Measurements from ENCODE around the gene FTCD. TPM values are rescaled to one million over a fixed set of nuclear protein-coding genes. Genes with fewer than 3 reads are reported as not detected.

FTCD gene
- total and polyA plus RNA-seq, 4 experiments from 2014 or later, result 1.3 to 1.7 TPM; not detected in 2

GRCh38 chr21:46153247-46154154, 1.9 kb downstream of the FTCD start:
- Histone ChIP-seq H3K27ac (ENCODE audit: low read depth, low read length) (no peak overlapping the region), H3K4me1 (ENCODE audit: insufficient read depth, low read length) (peaks cover 5% of the 10 kb centered on the region), H3K4me3 (ENCODE audit: low read length in 2 of 2) (no peak overlapping the region), H3K9me3 (ENCODE audit: control insufficient read depth in 1 of 2, low read length in 2 of 2) (no peaks in the 10 kb centered on the region), H3K27me3 (ENCODE audit: insufficient read depth, low read length) (no peaks in the 10 kb centered on the region), H3K36me3 (ENCODE audit: insufficient read depth, low read length) (no peaks in the 10 kb centered on the region)
- CTCF ChIA-PET (ENCODE audit: partially characterized antibody), result interaction anchor here (1.2 to 3.3 kb wide), 4 partner anchors 10 to 131 kb away, joined by 3 to 19 read pairs (median 4); partner anchors contain the start of gene MCM3AP
- intact Hi-C loops (cut with micrococcal nuclease), result no loop called here
- Mint-ChIP-seq H3K4me3 (no peak overlapping the region), H3K9me3 (peaks cover 0 to 2% (median 0%) of the 10 kb centered on the region in 8 donors), H3K27ac (no peak overlapping the region), H3K27me3 (no peaks in the 10 kb centered on the region), H3K4me1 (peaks cover 0 to 4% (median 0%) of the 10 kb centered on the region in 4 donors), H3K36me3 (no peaks in the 10 kb centered on the region)
- POLR2A ChIA-PET (ENCODE audit: partially characterized antibody), result interaction anchor here (1.0 kb wide), 1 partner anchor 10 kb away, joined by 5 read pairs; no protein-coding TSS in a partner anchor
- peak; percentile 12 to 50 (median 26) for DNase-seq

GRCh38 chr21:46152927-46153246, 2.5 kb downstream of the FTCD start:
- Mint-ChIP-seq H3K4me1 (peaks cover 0 to 4% (median 0%) of the 10 kb centered on the region in 4 donors), H3K36me3 (no peaks in the 10 kb centered on the region), H3K4me3 (no peak overlapping the region), H3K9me3 (peaks cover 0 to 2% (median 0%) of the 10 kb centered on the region in 8 donors), H3K27ac (no peak overlapping the region), H3K27me3 (no peaks in the 10 kb centered on the region)
- Histone ChIP-seq H3K4me3 (ENCODE audit: low read length in 2 of 2) (no peak overlapping the region), H3K9me3 (ENCODE audit: control insufficient read depth in 1 of 2, low read length in 2 of 2) (no peaks in the 10 kb centered on the region), H3K4me1 (ENCODE audit: insufficient read depth, low read length) (peaks cover 5% of the 10 kb centered on the region), H3K27ac (ENCODE audit: low read depth, low read length) (no peak overlapping the region), H3K36me3 (ENCODE audit: insufficient read depth, low read length) (no peaks in the 10 kb centered on the region), H3K27me3 (ENCODE audit: insufficient read depth, low read length) (no peaks in the 10 kb centered on the region)
- ChIA-PET POLR2A (ENCODE audit: partially characterized antibody) (interaction anchor here (1.0 kb wide), 1 partner anchor 9 kb away, joined by 5 read pairs; no protein-coding TSS in a partner anchor), CTCF (ENCODE audit: partially characterized antibody) (interaction anchor here (1.2 to 3.3 kb wide), 4 partner anchors 10 to 132 kb away, joined by 3 to 19 read pairs (median 4); partner anchors contain the start of gene MCM3AP)
- DNase-seq, result peak in 1 of 5 donors; percentile 9
- intact Hi-C loops (cut with micrococcal nuclease), result no loop called here

DNA sequence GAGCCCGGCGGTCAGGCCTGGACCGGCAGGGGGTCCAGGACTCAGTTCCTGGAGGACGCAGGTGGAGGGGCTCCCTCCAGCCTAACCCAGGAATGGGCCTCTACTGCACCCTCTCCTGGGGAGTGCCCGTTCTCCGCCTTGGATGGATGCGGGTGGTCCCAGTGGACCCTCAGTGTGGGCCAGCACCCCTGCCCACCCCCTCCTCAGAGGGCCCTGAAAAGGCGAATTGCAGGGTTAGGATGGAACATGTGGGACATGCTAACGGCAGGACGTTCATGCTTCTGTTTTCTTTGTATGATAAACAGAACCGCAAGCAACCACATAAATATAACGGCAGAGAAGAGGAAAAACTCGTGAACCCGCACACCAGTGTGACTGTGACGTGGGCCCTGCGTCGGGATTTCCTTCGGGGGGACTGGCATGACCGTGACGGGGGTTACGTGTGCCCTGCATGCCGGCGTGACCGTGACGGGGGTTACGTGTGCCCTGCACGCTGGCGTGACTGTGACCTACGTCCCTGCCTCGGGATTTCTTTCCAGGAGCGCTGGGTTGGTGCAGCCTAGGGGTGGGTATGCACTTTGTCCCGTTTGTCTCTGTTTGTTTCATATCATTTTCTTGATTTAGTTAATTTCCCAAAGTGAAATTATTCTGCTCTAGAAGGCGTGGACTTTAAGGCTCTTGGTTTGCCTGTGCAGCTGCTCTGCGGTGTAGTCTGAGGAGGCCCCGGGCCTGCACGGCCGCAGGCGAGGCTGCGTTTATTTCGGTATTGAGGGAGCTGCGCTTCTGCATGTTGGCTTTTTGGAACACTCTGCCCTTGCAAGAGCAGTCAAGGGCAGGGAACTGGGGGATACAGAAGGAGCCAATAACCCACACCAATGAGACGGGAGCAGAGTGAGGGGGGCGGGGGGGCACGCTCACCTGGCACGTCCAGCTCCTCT, 3.1 kb downstream of the FTCD start:
- ChIA-PET CTCF (ENCODE audit: partially characterized antibody) (interaction anchor here (1.2 to 3.3 kb wide), 4 partner anchors 9 to 133 kb away, joined by 3 to 19 read pairs (median 4); partner anchors contain the start of gene MCM3AP), POLR2A (ENCODE audit: partially characterized antibody) (no interaction called here)
- no peak overlapping the region for H3K4me3 ChIP-seq (ENCODE audit: low read length in 2 of 2)
- H3K9me3 ChIP-seq (ENCODE audit: control insufficient read depth in 1 of 2, low read length in 2 of 2), result no peaks in the 10 kb centered on the region
- no peak overlapping the region for H3K27ac Mint-ChIP-seq
- no peaks in the 10 kb centered on the region for H3K27me3 Mint-ChIP-seq
- H3K4me3 Mint-ChIP-seq, result no peak overlapping the region
- H3K36me3 Mint-ChIP-seq, result no peaks in the 10 kb centered on the region
- DNase-seq, result peak in 1 of 5 donors; percentile 34
- intact Hi-C loops (cut with micrococcal nuclease), result no loop called here
- H3K4me1 Mint-ChIP-seq, result peaks cover 0 to 4% (median 0%) of the 10 kb centered on the region in 4 donors
- no peak overlapping the region for H3K27ac ChIP-seq (ENCODE audit: low read depth, low read length)
- no peaks in the 10 kb centered on the region for H3K36me3 ChIP-seq (ENCODE audit: insufficient read depth, low read length)
- peaks cover 5% of the 10 kb centered on the region for H3K4me1 ChIP-seq (ENCODE audit: insufficient read depth, low read length)
- no peaks in the 10 kb centered on the region for H3K27me3 ChIP-seq (ENCODE audit: insufficient read depth, low read length)
- H3K9me3 Mint-ChIP-seq, result no peaks in the 10 kb centered on the region

DNA sequence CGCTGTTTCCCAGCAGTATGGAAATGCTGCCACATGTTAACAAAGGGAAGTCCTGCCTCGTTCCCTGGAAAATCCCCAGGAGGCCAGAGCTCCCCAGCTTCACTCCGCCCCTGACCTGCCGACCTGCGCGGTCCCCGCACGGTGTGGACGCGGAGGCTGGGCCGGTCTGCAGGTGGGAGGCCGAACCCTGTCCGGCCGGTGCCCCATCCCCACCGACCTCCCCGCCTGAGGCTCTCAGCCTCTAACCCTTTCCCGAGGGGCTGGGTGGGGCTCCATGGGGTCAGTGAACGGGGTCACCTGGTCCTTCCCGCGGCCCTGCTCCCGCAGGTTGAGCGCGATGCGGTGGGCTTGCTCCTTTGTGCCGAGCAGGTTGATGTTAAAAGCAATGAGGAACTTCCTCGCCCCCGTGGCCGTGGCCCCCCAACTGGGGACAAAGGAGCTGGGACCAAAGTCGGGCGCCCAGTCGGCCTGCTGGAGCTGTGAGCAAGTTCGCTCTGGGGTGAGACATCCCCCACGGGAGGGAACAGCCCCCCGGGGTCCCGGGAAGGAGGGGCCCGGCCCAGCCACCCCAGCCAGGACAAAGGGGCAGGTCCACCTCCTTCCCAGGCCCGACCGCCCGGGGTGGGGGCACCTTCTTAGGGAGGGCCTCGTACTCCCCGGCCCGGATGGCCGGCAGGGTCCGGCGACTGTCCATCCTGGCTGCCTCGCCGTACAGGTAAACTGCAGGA, 4.0 kb downstream of the FTCD start:
- POLR2A ChIA-PET (ENCODE audit: partially characterized antibody), result no interaction called here
- H3K36me3 Mint-ChIP-seq, result no peaks in the 10 kb centered on the region
- no peaks in the 10 kb centered on the region for H3K27me3 Mint-ChIP-seq
- H3K4me1 Mint-ChIP-seq, result peaks cover 0 to 4% (median 0%) of the 10 kb centered on the region in 4 donors
- H3K27ac ChIP-seq (ENCODE audit: low read depth, low read length), result no peak overlapping the region
- H3K9me3 Mint-ChIP-seq, result no peaks in the 10 kb centered on the region
- peak in 1 of 5 donors; percentile 9 for DNase-seq
- no peaks in the 10 kb centered on the region for H3K27me3 ChIP-seq (ENCODE audit: insufficient read depth, low read length)
- peaks cover 5% of the 10 kb centered on the region for H3K4me1 ChIP-seq (ENCODE audit: insufficient read depth, low read length)
- H3K4me3 Mint-ChIP-seq, result no peak overlapping the region
- H3K36me3 ChIP-seq (ENCODE audit: insufficient read depth, low read length), result no peaks in the 10 kb centered on the region
- H3K9me3 ChIP-seq (ENCODE audit: control insufficient read depth in 1 of 2, low read length in 2 of 2), result no peaks in the 10 kb centered on the region
- no peak overlapping the region for H3K4me3 ChIP-seq (ENCODE audit: low read length in 2 of 2)
- H3K27ac Mint-ChIP-seq, result no peak overlapping the region
- intact Hi-C loops (cut with micrococcal nuclease), result no loop called here
- CTCF ChIA-PET (ENCODE audit: partially characterized antibody), result no interaction called here

GRCh38 chr21:46150491-46151121, 4.8 kb downstream of the FTCD start:
- Mint-ChIP-seq H3K4me1 (peaks cover 0 to 4% (median 0%) of the 10 kb centered on the region in 4 donors), H3K27me3 (no peaks in the 10 kb centered on the region), H3K4me3 (no peak overlapping the region), H3K27ac (no peak overlapping the region), H3K36me3 (no peaks in the 10 kb centered on the region), H3K9me3 (no peaks in the 10 kb centered on the region)
- peak in 1 of 5 donors; percentile 8 for DNase-seq
- Histone ChIP-seq H3K9me3 (ENCODE audit: control insufficient read depth in 1 of 2, low read length in 2 of 2) (no peaks in the 10 kb centered on the region), H3K4me1 (ENCODE audit: insufficient read depth, low read length) (peaks cover 5% of the 10 kb centered on the region), H3K27ac (ENCODE audit: low read depth, low read length) (no peak overlapping the region), H3K36me3 (ENCODE audit: insufficient read depth, low read length) (no peaks in the 10 kb centered on the region), H3K4me3 (ENCODE audit: low read length in 2 of 2) (no peak overlapping the region), H3K27me3 (ENCODE audit: insufficient read depth, low read length) (no peaks in the 10 kb centered on the region)
- CTCF ChIA-PET (ENCODE audit: partially characterized antibody), result no interaction called here
- intact Hi-C loops (cut with micrococcal nuclease), result no loop called here
- POLR2A ChIA-PET (ENCODE audit: partially characterized antibody), result no interaction called here

DNA sequence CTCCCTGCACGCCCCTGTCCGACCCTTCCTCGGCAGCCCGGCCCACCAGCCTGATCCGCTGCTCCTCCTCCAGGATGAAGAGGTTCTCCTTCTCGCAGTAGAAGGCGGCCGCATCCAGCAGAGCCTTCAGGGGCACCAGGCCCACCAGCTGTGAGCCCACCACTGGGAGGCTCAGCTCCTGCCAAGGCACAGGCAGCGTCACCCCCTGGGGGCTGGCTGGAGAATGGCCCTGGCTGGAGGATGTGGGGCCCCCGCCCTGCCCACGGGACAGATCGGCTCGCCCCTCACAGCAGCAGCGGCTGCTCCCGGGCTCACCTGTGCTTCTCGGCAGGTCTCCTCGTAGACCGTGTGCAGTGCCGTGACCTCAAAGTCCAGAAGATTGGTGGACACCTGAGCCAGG, 5.3 kb downstream of the FTCD start:
- no peaks in the 10 kb centered on the region for H3K36me3 Mint-ChIP-seq
- H3K27me3 Mint-ChIP-seq, result no peaks in the 10 kb centered on the region
- Histone ChIP-seq H3K27ac (ENCODE audit: low read depth, low read length) (no peak overlapping the region), H3K36me3 (ENCODE audit: insufficient read depth, low read length) (no peaks in the 10 kb centered on the region), H3K4me3 (ENCODE audit: low read length in 2 of 2) (no peak overlapping the region), H3K9me3 (ENCODE audit: control insufficient read depth in 1 of 2, low read length in 2 of 2) (no peaks in the 10 kb centered on the region), H3K27me3 (ENCODE audit: insufficient read depth, low read length) (no peaks in the 10 kb centered on the region), H3K4me1 (ENCODE audit: insufficient read depth, low read length) (peaks cover 5% of the 10 kb centered on the region)
- CTCF ChIA-PET (ENCODE audit: partially characterized antibody), result no interaction called here
- H3K27ac Mint-ChIP-seq, result no peak overlapping the region
- no peaks in the 10 kb centered on the region for H3K9me3 Mint-ChIP-seq
- intact Hi-C loops (cut with micrococcal nuclease), result no loop called here
- peaks cover 0 to 4% (median 0%) of the 10 kb centered on the region in 4 donors for H3K4me1 Mint-ChIP-seq
- no peak overlapping the region for H3K4me3 Mint-ChIP-seq
- POLR2A ChIA-PET (ENCODE audit: partially characterized antibody), result no interaction called here
- DNase-seq, result peak in 1 of 5 donors; percentile 20
